GM18520 (cell line): ENCODE data around the gene FMNL2.
A peak's percentile ranks its signal among the peaks of the same experiment; 100 is the strongest.
"Not testable (repeated sequence)": the region's sequence is repeated elsewhere in the genome, so short reads cannot be mapped to it uniquely, and the experiment has no call there.

Source experiments
- ATAC-seq: cut with Tn5 transposase; IDR thresholded peaks from one replicate; pipeline ENCODE4 v1.9.1; 2021; ENCODE audit not compliant: unreplicated experiment

FMNL2 gene

GRCh38 chr2:152466980-152467676 is 132.2 kb downstream of the FMNL2 start:
- peak; percentile 87 for ATAC-seq

- ATAC-seq: no peak
Measured at GRCh38 chr2:152467677-152468410, 132.9 kb downstream of the FMNL2 start.

GRCh38 chr2:152468899-152469692 is 134.1 kb downstream of the FMNL2 start:
- ATAC-seq: no peak

- ATAC-seq: no peak
Measured at GRCh38 chr2:152470861-152471854, 136.2 kb downstream of the FMNL2 start.

- no peak for ATAC-seq
Measured at GRCh38 chr2:152472481-152472887, 137.5 kb downstream of the FMNL2 start.

GRCh38 chr2:152473151-152473857 is 138.3 kb downstream of the FMNL2 start:
- ATAC-seq: no peak

GRCh38 chr2:152474523-152474922 is 139.5 kb downstream of the FMNL2 start:
- ATAC-seq: not testable (repeated sequence)

- no peak for ATAC-seq
Measured at GRCh38 chr2:152475982-152476381, 141.0 kb downstream of the FMNL2 start.

- ATAC-seq: no peak
Measured at GRCh38 chr2:152477347-152478092, 142.5 kb downstream of the FMNL2 start.

GRCh38 chr2:152479282-152479681 is 144.3 kb downstream of the FMNL2 start:
- no peak for ATAC-seq

GRCh38 chr2:152480821-152481399 is 145.9 kb downstream of the FMNL2 start:
- ATAC-seq: no peak

GRCh38 chr2:152481881-152482583 is 147.1 kb downstream of the FMNL2 start:
- ATAC-seq: no peak

- ATAC-seq: no peak
Measured at GRCh38 chr2:152483276-152484063, 148.5 kb downstream of the FMNL2 start.

GRCh38 chr2:152485954-152486736 is 151.2 kb downstream of the FMNL2 start:
- ATAC-seq: no peak

- ATAC-seq: no peak
Measured at GRCh38 chr2:152486737-152487400, 151.9 kb downstream of the FMNL2 start.

- ATAC-seq: no peak
Measured at GRCh38 chr2:152488075-152488474, 153.1 kb downstream of the FMNL2 start.
